Upper lobe of right lung (tissue), 1 donor: ENCODE measurements around the gene LRRC15. TPM values are rescaled to one million over a fixed set of nuclear protein-coding genes. Genes with fewer than 3 reads are reported as not detected.

Source experiments
- ATAC-seq: fragments of 200-7000 bp; cut with Tn5 transposase; one replicate; pipeline ENCODE4 v1.9.1; 2020; ENCODE audit warnings: mild to moderate bottlenecking, moderate library complexity
- DNase-seq: peaks from one replicate; pipeline ENCODE4 v3.0.0-alpha.2; 2020
- H3K27ac ChIP-seq: fragments of 200-600 bp; one replicate; pipeline ENCODE4 v1.8.0; 2022
- H3K27me3 ChIP-seq: fragments of 200-600 bp; one replicate; pipeline ENCODE4 v1.8.0; 2022; ENCODE audit warnings: mild to moderate bottlenecking
- H3K36me3 ChIP-seq: fragments of 200-600 bp; one replicate; pipeline ENCODE4 v1.8.0; 2022
- H3K4me1 ChIP-seq: fragments of 200-600 bp; one replicate; pipeline ENCODE4 v1.8.0; 2022
- H3K4me3 ChIP-seq: fragments of 200-600 bp; one replicate; pipeline ENCODE4 v1.8.0; 2022; ENCODE audit warnings: mild to moderate bottlenecking
- H3K9me3 ChIP-seq: fragments of 200-600 bp; one replicate; pipeline ENCODE4 v1.8.0; 2022
- intact Hi-C: fragments of 100-400 bp; cut with DNase I; formaldehyde crosslinking; loops from one replicate; pipeline ENCODE4 v1.11.0; 2022
- total RNA-seq: library from RNA; stranded (reverse); fragmentation: NEBNext Ultra II Directional; extraction: Animal tissue kit (Norgen Biotek cat#: 25700); gene quantifications from one replicate; pipeline ENCODE4 v1.2.1, GENCODE V29; 2021
- TF ChIP-seq, protein P1 (sequence below): fragments of 200-600 bp; IDR thresholded peaks from one replicate; pipeline ENCODE4 v1.8.0; 2022; ENCODE audit warnings: antibody characterized with exemption
- donor health status: DM: no; HTN: yes; CAD: no; lungs with severe emphysema.

The LRRC15 gene
- total RNA-seq, 1 donor from 2014 or later, result 1.1 TPM

DNA sequence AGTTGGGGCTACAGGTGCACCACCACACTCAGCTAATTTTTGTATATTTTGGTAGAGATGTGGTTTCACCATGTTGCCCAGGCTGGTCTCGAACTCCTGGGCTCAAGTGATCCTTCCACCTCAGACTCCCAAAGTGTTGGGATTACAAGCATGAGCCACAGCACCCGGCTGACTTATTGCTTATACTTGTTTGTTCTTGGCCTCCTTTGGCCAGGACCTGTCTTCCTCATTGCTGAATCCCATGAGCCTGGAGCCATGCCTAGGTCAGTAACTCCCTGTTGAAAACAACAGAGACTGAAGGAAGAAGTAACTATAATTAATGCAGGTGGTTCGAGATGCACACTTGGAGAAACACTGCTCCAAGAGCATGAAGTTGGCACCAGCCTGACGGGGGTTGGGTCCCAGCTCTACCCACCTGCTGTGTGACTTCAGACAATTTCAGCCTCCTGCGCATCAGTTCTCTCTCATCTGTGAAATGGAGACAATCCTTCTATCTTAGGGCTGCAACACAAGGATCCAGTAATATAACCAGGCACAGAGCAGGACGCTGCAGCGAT, 57.3 kb downstream of the LRRC15 start:
- no peaks in the 10 kb centered on the region for H3K36me3 ChIP-seq
- H3K27ac ChIP-seq, result no peak overlapping the region
- H3K27me3 ChIP-seq, result no peaks in the 10 kb centered on the region
- intact Hi-C loops, result loop anchor here (10.0 kb wide), 1 partner anchor 177 kb away; the partner anchor contains the start of gene HES1
- ATAC-seq (no peak), DNase-seq (peak; percentile 30)
- TF ChIP-seq, protein P1, sequence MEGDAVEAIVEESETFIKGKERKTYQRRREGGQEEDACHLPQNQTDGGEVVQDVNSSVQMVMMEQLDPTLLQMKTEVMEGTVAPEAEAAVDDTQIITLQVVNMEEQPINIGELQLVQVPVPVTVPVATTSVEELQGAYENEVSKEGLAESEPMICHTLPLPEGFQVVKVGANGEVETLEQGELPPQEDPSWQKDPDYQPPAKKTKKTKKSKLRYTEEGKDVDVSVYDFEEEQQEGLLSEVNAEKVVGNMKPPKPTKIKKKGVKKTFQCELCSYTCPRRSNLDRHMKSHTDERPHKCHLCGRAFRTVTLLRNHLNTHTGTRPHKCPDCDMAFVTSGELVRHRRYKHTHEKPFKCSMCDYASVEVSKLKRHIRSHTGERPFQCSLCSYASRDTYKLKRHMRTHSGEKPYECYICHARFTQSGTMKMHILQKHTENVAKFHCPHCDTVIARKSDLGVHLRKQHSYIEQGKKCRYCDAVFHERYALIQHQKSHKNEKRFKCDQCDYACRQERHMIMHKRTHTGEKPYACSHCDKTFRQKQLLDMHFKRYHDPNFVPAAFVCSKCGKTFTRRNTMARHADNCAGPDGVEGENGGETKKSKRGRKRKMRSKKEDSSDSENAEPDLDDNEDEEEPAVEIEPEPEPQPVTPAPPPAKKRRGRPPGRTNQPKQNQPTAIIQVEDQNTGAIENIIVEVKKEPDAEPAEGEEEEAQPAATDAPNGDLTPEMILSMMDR, result no peak
- peaks cover 26% of the 10 kb centered on the region for H3K4me1 ChIP-seq
- H3K4me3 ChIP-seq, result no peak overlapping the region
- H3K9me3 ChIP-seq, result no peaks in the 10 kb centered on the region

GRCh38 chr3:194311000-194311399, 58.5 kb downstream of the LRRC15 start:
- intact Hi-C loops, result loop anchor here (10.0 kb wide), 1 partner anchor 176 kb away; the partner anchor contains the start of gene HES1

DNA sequence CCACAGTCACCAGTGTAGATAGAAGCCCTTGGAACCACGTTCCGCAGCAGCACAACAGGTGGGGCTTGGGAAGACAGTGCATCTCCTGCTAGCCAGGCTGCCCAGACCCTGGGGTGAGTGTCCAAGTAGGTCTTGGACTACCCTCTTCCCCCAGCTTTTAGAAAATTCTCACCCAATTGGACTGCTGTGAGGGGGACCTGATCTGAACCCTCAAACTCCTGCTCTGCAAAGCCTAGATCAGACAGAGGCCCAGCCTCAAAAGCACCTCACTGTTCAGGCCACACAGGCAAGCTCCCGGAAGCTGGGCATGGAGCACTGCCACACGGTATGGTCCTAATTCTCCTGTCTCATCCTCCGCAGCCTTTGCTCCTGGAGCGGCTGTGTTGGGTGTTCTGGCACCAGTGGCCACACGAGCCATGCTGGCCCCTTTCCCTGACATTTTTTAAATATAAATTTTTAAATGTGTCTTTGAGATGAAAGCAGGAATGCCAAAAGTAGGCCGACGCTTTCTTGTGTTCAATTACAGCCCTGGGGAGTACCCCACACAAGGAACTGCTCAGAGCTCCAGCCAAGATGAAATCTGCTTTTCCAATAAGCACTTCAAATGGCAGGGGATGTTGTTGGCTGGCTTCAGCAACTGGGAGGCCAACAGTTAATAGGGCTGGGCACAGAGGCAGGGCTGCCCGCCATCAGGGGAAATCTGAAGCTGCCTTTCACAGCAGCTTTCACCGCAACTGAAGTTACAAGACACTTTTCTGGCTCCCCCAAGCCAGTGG, 59.3 kb downstream of the LRRC15 start:
- peaks cover 36% of the 10 kb centered on the region for H3K4me1 ChIP-seq
- no peaks in the 10 kb centered on the region for H3K27me3 ChIP-seq
- DNase-seq (peak; percentile 44), ATAC-seq (no peak)
- TF ChIP-seq, protein P1, result no peak
- H3K4me3 ChIP-seq, result no peak overlapping the region
- no peaks in the 10 kb centered on the region for H3K36me3 ChIP-seq
- no peak overlapping the region for H3K27ac ChIP-seq
- intact Hi-C loops, result loop anchor here (10.0 kb wide), 1 partner anchor 175 kb away; the partner anchor contains the start of gene HES1
- H3K9me3 ChIP-seq, result no peaks in the 10 kb centered on the region

More at GRCh38 chr3:194311000-194311399, 58.5 kb downstream of the LRRC15 start:
- no peaks in the 10 kb centered on the region for H3K27me3 ChIP-seq
- no peak overlapping the region for H3K27ac ChIP-seq
- TF ChIP-seq, protein P1, result no peak
- no peak for DNase-seq
- no peak for ATAC-seq
- peaks cover 37% of the 10 kb centered on the region for H3K4me1 ChIP-seq
- no peaks in the 10 kb centered on the region for H3K9me3 ChIP-seq
- H3K36me3 ChIP-seq, result no peaks in the 10 kb centered on the region
- H3K4me3 ChIP-seq, result no peak overlapping the region

GRCh38 chr3:194308601-194309449, 60.7 kb downstream of the LRRC15 start:
- Histone ChIP-seq H3K36me3 (no peaks in the 10 kb centered on the region), H3K27ac (no peak overlapping the region), H3K27me3 (no peaks in the 10 kb centered on the region), H3K4me3 (no peak overlapping the region), H3K4me1 (peaks cover 26% of the 10 kb centered on the region), H3K9me3 (no peaks in the 10 kb centered on the region)
- DNase-seq, result peak; percentile 2
- intact Hi-C loops, result no loop called here
- no peak for ATAC-seq
- TF ChIP-seq, protein P1, result no peak

DNA sequence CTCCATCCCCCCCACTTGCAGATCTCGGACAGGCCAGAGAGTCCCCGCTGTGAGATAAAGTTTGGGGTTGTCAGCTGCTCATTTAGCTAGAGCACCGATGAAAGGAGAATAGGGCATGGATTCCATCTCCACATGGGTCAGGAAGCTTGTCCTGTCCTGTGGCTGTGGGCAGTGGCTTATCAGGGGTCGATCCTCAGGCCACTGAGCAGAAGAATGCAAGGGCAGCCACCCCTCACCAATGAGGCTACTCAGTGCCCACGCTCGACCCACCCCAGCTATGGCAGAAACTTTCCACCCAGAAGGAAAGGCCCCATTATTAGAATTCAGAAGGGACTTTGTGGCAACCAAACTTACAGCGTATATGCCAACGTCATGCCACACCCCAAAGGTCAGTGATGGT, 61.7 kb downstream of the LRRC15 start:
- TF ChIP-seq, protein P1, result no peak
- intact Hi-C loops, result no loop called here
- no peaks in the 10 kb centered on the region for H3K36me3 ChIP-seq
- peaks cover 18% of the 10 kb centered on the region for H3K4me1 ChIP-seq
- H3K27ac ChIP-seq, result no peak overlapping the region
- H3K4me3 ChIP-seq, result no peak overlapping the region
- DNase-seq, result peak; percentile 35
- no peak for ATAC-seq
- H3K27me3 ChIP-seq, result no peaks in the 10 kb centered on the region
- no peaks in the 10 kb centered on the region for H3K9me3 ChIP-seq
